NCI-H345 (cell line): Measurements from ENCODE around the gene ZDHHC22.
"Not testable (repeated sequence)": the region's sequence is repeated elsewhere in the genome, so short reads cannot be mapped to it uniquely, and the experiment has no call there.

Source experiments
- DNase-seq: peaks from one replicate; lab custom pipeline; 2025; lab: John Stamatoyannopoulos, UW

The ZDHHC22 gene

GRCh38 chr14:77141214-77142004 lies at the start of gene ZDHHC22:
TSS of gene ZDHHC22 (minus strand) at chr14:77141791. CDS start at chr14:77139738, 2,053 bp downstream.
- peak; percentile 43 for DNase-seq

DNA sequence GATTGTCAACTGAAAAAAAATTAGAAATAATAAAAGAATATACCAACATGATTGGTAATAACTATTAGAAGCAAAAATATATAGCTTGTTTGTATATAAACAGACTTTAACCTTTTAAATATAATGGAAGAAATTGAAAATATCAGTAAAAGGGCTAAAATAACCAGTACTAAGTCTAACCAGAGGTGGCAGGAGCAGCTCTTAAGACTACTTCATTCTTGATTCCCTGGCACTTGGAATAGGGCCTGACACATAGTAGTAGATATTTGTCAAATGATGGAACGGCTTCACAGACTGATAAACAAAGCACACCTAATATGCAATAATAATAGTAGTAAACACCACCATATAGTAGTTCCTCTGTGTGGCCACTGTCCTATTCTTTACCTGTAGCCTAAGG lies 49.4 kb upstream of the ZDHHC22 start:
- no peak for DNase-seq

DNA sequence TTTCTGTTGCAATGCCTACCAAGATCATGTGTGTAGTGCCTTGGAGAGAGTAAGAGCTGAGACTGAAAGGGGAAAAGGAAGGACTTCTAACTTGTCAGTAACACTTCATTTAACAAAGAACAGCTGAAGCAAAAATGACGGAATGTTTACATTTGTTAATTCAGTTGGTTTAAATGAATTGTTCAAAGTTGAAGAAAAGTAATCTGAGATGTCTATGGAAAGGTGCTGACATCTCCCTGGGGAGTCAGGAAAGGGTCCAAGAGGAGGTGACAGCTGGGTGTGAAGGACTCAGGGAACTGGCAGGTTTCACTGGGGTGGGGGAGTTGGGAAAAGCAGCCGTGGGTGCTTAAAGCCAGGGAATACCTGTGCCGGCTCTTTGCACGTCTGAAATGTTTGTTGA lies 47.9 kb upstream of the ZDHHC22 start:
- DNase-seq, result peak; percentile 2

DNA sequence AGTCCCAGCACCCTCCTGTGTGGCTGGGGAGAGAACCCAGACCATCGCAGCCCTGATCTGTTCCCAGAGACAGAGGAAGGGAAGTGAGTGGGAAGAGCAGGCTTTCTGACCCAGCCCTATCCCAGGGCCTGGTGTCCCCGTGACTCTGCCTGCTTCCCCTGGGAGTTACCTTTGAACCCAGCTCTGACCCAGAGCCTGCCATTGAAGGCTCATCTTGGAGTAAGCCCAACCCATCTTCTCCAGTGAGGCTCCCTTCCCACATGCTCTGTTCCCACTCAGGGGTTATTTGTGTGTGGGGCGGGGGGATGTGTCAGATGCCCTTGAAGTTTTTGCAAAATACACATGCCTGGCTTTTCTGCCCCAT lies 46.0 kb upstream of the ZDHHC22 start:
- DNase-seq, result no peak

DNA sequence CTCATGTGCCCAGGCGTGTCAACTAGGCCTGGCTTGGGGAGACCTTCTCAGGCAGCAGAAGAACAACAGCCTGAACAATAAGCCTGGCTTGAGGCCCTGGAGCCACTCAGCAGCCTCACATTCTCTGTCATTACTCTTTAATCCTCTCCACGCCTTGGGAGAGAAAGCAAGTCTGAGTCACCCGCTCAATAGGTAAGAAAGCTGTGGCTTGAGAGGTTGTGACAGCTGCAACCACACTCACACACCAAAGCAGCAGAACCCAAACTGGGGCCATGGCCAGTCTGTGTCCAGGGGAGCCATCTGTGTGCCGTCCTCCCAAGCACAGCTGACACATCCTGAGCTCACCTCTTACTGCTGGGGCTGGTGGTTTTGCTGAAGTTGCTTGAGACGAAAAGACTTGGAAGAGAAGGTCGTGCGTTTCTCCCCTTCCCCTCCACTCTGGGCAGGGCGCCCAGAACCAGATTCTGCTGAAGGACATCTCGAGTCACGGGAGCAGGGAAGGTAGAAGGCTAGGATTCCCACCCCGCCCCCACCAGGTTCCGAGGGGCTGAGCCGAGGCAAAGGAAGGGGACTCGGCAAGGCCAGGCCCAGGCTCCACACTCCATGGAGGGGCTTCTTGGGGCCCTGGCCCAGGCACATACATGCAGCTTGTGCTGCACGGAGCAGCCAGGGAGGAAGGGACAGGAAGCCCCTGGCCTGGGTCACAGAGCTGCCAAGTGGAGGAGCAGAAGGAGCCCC lies 45.5 kb upstream of the ZDHHC22 start:
- DNase-seq, result peak; percentile 8

- no peak for DNase-seq
Measured at GRCh38 chr14:77185093-77185465, 43.5 kb upstream of the ZDHHC22 start.

DNA sequence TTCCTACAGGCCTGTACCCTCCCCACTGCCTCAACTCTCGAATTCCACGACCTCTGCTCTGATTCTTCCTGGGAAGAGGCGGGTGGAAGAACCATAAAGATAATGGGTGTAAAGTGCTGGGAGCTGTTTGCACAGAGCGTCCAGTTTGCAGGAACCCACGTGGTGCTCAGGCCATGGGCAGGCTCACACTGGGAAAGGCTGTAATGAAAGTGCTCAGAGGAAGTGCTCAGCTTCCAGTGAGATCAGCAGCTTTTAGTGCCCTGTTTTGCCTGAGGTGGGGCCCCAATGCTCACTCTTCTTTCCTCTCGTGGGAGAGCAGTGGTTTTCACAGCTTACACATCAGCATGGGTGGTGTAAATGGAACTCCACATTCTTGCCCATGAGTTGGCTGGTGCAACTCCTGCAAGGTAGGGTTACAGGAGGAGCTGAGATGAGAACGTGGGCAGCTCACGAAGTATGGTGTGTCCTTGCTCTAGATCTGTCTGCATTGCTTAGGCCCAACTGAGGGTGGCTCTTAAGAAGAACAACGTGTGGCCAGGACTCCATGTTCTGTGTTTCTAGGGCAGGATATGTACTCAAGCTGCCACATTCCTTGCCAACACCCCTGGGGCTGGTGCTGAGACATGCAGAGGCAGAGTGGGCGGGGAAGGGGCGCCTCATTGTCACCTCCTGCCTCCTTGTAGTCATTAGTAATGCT lies 43.0 kb upstream of the ZDHHC22 start:
- no peak for DNase-seq

- no peak for DNase-seq
Measured at GRCh38 chr14:77183896-77184295, 42.3 kb upstream of the ZDHHC22 start.

DNA sequence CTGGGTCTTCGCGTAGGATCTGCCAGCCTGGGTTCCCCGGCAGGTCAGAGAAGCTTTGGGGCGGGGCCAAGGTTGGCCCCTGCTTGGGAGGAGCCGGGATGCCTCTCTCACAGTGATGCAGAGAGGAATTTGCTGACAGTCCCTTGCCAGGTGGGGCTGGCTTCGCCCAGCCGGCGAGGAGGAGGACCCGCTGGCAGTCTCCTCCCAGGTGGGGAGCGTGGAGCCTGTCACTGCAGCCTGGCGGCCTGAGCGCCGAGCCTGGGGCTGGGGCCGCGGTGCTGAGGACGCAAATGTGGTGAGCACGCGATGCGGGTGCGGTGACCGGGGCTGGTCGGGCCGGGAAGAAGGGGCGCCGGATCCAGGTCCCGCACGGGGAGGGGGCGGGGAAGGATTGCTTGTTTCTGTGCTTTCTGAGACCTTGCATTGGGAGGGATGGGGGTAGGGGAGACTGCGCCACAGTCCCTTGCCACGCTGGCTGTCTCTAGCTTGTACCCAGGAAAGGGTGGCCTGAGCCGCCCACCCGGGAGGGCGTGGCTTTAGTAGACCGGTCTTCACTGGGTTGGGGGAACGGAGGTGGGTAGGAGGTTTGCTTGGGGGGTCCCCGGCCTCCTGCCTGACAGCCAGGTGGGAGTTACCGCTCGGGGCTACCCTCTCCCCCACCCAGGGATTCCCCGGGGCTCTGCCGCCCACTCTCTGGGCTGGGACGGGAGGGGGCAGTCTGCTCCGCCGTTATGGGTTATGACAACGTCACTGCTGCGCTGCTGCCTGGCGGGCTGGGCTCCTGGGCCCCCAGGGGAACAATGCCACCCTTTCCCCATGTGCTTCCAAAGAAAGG lies 40.2 kb upstream of the ZDHHC22 start, which contains the start of gene TMEM63C:
Gene TMEM63C (plus strand): TSS at position 196 of the 835 bp plus-strand sequence. CDS start 37,016 bp downstream, outside the sequence.
- peak; percentile 86 for DNase-seq

- no peak for DNase-seq
Measured at GRCh38 chr14:77180726-77181602, 39.4 kb upstream of the ZDHHC22 start.

DNA sequence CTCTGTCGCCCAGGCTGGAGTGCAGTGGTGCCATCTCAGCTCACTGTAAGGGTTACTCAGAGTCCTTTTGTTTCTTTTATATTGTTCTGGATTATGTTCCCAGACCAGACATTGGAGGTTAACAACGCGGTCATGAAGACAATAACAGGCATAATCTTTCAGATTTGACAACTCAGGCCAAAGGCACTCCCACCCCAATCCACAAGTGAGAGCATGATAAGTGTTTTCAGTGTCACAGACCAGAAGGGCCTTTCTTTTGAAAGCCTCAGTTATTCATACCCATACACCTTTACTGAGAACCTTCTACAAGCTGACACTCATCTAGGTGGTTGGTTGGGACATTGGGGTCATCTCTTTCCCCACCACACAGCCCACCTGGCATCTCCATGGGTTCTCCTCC lies 37.1 kb upstream of the ZDHHC22 start:
- no peak for DNase-seq

DNA sequence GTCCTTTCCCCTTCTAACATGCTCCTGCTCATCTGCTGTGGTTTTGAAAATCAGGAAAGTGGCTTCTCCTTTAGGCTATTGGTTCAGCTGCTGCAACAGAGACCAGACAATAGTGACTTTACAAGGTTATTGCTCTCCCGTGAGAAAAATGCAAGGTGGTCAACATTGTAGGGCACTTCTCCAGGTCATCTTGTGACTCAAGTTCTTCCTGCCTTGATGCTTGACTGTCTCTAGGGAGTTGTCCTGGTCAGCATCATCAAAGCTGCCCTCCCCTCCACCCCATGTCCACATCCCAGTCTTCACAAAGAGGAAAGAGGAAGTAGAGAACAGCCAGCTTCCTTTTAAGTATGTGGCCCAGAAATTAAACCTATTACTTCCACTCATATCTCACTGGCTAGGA lies 36.1 kb upstream of the ZDHHC22 start:
- no peak for DNase-seq

DNA sequence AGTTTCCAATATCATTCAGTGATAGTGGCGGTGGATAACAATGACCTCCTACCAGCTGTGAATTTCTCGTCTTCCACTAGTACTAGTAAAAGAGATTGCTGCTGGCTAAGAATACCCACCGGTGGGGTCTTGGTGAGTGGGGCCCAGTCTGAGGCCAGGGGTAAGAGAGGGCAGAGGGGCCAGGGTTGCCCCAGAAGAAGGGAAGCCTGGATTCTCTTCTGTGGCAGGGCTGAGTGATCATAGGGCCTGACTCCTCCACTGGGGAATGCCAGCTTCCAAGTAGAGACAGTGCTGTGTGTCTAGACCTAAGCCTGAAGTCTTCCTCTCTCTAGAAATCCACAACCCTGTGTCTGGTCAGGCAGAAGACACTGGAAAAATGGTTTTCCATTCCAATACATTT lies 34.3 kb upstream of the ZDHHC22 start:
- no peak for DNase-seq

GRCh38 chr14:77173911-77174617 lies 32.5 kb upstream of the ZDHHC22 start:
- not testable (repeated sequence) for DNase-seq

DNA sequence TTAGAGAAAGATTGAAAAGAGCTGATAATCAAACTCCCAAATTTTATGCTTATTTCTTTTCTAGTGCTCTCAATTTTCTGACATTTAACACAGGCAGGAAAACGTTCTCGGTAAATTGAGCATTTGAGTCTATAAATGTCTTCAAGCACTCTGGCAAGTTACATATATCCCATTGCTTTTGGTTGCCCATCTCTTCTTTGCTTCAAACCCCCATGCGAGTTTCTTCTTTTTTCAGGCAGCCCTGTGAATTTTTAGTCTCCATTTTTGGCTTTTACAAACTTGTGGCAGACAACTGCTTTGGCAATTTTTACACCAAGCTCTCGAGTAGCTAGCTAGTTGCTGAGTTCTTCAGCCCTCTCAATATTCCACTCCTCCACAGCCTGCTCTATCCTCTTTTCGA lies 31.3 kb upstream of the ZDHHC22 start:
- DNase-seq, result no peak

GRCh38 chr14:77170045-77170444 lies 28.5 kb upstream of the ZDHHC22 start:
- DNase-seq, result no peak

DNA sequence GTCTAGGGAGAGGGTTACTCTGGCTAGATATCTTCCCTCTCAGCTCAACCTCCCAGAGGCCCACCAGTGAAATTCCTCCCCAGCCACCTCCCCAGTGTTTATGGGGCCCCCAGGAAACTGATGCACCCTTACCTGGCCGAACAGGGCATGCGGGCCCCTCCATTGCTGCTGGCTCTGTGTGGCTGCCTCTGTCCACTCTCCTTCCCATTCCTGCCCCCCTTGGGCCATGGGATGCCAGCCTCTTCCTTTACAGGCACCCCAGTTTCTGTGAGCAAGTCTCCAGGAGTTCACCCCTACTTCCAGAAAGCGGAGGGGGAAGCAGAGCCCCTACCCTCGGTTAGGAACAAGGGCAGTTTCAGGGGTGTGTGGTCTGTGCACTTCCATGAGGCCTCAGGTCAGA lies 19.4 kb upstream of the ZDHHC22 start:
- no peak for DNase-seq

DNA sequence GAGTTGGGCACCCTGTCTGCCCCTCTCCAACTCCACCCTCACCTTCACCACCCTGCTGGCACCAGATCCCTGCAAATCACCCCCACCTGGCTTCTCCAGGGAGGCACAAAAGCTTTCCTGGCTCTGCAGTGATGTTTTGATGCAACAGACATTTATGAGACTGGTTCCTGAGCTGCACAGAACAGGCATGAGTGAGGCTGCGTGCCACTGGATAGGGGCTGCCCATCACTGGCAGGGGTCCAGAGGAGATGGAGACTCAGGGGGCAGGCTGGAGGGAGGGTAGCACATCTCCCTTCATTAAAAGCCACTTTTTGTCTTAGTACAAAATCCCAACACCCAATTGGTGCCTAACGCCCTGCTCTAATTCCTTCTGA lies 17.3 kb upstream of the ZDHHC22 start:
- DNase-seq, result peak; percentile 44

GRCh38 chr14:77158175-77158881 lies 16.7 kb upstream of the ZDHHC22 start:
- DNase-seq, result peak; percentile 88

- peak; percentile 66 for DNase-seq
Measured at GRCh38 chr14:77157740-77158139, 16.1 kb upstream of the ZDHHC22 start.
